D721Med (cell line): ENCODE data around the gene RNF130.

Source experiments
- DNase-seq: peaks from one replicate; pipeline ENCODE4 v3.0.0; 2011; ENCODE audit warnings: low spot score; ENCODE audit not compliant: insufficient read length
- FAIRE-seq: peaks from 2 replicates; lab custom pipeline; 2011; peaks lifted over from hg19 to GRCh38; lab: Jason Lieb, UNC
- CTCF ChIP-seq: IDR thresholded peaks from 2 replicates; pipeline ENCODE4 v1.5.1; 2012; ENCODE audit warnings: mild to moderate bottlenecking, control low read depth; ENCODE audit not compliant: insufficient read depth; ENCODE audit errors: missing control alignments

Gene RNF130

DNA sequence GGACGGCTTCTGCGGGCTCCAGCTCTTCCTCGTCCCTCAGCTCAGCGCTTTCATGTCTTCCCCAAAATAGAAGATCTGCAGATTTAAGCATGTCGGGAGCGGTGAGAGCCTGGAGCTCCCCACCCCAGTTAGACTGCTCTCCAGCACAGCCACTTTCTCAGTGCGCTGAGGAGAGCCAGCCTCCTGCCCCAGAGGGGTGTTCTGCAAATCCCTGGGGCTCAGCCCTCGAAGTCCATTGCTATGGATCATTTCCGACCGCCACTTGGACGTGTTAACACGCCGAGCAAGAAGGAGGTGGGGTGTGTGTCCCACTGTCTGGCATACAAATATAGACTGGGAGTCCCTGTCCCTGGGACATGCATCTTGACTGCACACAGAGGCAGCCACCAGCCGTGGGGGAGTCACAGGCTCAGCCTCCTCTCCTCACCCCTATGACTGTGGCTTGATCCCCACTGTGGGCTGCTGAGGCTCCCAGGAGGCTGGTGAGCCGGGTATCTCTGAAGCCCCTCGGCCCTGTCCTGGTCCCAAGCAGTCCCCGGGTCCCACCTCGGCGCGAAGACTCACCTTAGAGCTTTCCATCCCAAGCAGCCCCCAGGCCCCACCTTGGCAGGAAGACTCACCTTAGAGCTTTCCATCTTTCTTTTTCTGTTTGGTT is 30.0 kb upstream of the RNF130 start:
- no peak for FAIRE-seq
- no peak for TF ChIP-seq CTCF
- DNase-seq = no peak

DNA sequence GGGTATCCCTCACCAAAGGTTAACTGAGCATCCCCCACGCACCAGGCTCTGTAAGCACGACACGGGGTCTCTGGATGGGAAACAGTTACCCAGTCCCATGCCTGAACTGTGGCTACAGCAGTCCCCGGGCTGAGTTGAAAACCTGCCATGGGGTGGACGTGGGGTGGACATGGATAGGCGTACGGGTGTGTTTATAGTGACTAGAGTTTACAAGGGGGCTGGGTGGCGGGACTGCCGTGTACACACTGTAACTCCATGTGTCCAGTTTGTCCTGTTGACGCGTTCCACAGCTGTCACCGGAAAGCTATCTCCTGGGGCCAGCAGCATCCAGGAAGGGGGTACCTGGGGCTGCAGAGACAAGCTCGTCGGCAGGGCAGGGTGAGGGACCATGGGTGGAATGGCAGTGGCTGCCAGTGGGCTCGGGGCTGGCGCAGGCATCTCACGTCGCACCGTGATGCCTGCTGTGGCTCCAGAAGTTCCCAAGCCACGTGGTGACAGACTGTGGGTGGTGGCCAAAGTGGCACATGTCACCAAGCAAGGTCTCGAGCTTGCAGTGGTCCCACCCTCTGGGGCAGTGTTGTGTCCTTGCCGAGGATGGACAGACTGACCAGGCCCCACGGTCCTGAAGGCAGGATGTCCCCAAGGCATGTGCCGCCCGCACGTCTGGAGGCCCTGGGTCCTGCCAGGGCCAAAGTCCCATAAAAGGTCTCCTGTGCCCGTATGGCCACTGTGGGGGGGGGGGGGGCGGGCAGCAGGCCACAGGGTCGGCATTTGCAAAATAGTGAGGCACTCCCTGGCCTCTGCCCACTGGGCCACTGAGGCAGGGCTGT is 29.3 kb upstream of the RNF130 start:
- DNase-seq = no peak
- no peak for TF ChIP-seq CTCF
- no peak for FAIRE-seq

GRCh38 chr5:180099733-180100611 is 28.4 kb upstream of the RNF130 start:
- no peak for FAIRE-seq
- no peak for DNase-seq
- TF ChIP-seq CTCF = no peak

DNA sequence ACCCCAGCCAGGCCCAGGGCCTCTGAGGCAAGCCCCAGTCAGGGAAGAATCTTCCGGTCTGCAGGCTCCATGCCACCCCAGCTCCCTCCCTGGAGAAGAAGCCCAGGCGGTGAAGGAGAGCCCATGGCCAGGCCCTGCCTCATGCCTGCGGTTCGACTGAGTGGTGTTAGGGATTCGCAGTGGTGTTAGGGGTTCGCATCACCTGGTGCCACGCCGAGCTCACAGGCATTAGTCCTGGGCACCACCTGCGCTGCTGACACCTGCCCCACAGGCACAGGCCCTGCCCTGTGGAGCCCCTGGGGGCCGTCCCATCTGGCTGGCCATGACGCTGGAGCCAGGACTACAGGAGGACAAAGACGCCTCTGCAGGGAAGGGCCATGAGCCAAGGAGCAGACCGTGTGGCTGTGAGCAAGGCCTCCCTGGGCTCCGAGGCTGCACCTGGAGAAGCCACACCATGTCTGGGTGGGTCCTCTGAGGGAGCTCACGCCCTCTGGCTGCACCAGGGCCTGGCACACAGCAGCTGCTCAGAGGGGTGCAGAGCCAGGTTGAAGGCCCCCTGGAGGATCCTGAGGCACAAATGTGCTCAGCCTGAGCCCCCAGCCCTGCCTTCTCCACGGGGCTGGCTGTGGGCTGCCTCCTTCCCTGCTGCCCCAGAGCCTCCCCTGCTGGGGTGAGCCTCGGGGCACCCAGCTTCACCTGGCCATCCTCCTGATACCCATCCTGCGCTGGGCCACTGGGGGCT is 27.6 kb upstream of the RNF130 start:
- DNase-seq (no peak), FAIRE-seq (no peak)
- no peak for TF ChIP-seq CTCF

DNA sequence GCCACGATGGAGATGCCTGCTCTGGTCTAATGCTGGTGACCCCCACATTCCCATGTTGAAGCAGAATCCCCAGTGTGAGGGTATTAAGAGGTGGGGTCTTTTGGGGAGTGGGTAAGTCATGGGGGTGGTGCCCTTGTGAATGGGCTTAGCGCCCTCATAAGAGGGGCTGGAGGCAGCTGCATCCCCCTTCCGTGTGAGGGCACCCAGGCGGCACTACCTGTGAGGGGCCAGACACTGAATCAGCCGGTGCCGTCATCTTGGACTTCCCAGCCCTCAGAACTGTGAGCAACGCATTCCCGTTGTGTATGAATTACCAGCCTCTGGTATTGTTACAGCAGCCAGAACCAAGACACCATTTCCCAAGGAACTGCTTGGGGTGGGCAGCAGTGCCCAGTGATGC is 27.0 kb upstream of the RNF130 start:
- no peak for FAIRE-seq
- TF ChIP-seq CTCF = no peak
- DNase-seq = no peak

- FAIRE-seq = no peak
- DNase-seq = no peak
- TF ChIP-seq CTCF = no peak
Measured at GRCh38 chr5:180097926-180098325, 26.4 kb upstream of the RNF130 start.
